ENCODE results near the gene ACTN1.

- TF ChIP-seq, protein P1, sequence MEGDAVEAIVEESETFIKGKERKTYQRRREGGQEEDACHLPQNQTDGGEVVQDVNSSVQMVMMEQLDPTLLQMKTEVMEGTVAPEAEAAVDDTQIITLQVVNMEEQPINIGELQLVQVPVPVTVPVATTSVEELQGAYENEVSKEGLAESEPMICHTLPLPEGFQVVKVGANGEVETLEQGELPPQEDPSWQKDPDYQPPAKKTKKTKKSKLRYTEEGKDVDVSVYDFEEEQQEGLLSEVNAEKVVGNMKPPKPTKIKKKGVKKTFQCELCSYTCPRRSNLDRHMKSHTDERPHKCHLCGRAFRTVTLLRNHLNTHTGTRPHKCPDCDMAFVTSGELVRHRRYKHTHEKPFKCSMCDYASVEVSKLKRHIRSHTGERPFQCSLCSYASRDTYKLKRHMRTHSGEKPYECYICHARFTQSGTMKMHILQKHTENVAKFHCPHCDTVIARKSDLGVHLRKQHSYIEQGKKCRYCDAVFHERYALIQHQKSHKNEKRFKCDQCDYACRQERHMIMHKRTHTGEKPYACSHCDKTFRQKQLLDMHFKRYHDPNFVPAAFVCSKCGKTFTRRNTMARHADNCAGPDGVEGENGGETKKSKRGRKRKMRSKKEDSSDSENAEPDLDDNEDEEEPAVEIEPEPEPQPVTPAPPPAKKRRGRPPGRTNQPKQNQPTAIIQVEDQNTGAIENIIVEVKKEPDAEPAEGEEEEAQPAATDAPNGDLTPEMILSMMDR (IDR thresholded peaks at IDR 0.05): no peak
- TF ChIP-seq, protein P2, sequence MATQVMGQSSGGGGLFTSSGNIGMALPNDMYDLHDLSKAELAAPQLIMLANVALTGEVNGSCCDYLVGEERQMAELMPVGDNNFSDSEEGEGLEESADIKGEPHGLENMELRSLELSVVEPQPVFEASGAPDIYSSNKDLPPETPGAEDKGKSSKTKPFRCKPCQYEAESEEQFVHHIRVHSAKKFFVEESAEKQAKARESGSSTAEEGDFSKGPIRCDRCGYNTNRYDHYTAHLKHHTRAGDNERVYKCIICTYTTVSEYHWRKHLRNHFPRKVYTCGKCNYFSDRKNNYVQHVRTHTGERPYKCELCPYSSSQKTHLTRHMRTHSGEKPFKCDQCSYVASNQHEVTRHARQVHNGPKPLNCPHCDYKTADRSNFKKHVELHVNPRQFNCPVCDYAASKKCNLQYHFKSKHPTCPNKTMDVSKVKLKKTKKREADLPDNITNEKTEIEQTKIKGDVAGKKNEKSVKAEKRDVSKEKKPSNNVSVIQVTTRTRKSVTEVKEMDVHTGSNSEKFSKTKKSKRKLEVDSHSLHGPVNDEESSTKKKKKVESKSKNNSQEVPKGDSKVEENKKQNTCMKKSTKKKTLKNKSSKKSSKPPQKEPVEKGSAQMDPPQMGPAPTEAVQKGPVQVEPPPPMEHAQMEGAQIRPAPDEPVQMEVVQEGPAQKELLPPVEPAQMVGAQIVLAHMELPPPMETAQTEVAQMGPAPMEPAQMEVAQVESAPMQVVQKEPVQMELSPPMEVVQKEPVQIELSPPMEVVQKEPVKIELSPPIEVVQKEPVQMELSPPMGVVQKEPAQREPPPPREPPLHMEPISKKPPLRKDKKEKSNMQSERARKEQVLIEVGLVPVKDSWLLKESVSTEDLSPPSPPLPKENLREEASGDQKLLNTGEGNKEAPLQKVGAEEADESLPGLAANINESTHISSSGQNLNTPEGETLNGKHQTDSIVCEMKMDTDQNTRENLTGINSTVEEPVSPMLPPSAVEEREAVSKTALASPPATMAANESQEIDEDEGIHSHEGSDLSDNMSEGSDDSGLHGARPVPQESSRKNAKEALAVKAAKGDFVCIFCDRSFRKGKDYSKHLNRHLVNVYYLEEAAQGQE (IDR thresholded peaks at IDR 0.05; ENCODE audit: insufficient read depth in 1 of 2, low read depth in 2 of 2, low read length in 1 of 2): no peak
- TF ChIP-seq POLR2AphosphoS5 (IDR thresholded peaks at IDR 0.05; ENCODE audit: low read depth, low read length) (no peak), SIN3A (IDR thresholded peaks at IDR 0.05; ENCODE audit: borderline replicate concordance, insufficient read depth, low read depth, low read length) (no peak)
Measured at GRCh38 chr14:68846466-68846865, 132.6 kb downstream of the ACTN1 start.
